ENCODE data around the gene RYR1.

DNA sequence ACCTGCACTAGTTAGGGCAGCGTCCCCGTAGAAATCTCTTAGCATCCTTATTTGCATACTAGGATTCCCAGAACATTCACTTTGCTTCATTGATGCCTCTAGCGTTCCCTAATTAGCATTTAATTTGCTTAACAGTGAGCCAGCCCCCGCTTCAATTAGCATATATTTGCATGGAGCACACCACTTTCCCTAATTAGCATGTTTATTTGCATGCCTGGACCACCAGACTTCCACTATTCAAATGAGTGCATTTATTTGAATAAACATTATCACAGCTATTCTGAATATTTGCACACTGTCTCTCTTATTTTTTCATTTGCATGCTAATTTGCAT lies 69.6 kb downstream of the RYR1 start:
- TF ChIP-seq, protein P1, sequence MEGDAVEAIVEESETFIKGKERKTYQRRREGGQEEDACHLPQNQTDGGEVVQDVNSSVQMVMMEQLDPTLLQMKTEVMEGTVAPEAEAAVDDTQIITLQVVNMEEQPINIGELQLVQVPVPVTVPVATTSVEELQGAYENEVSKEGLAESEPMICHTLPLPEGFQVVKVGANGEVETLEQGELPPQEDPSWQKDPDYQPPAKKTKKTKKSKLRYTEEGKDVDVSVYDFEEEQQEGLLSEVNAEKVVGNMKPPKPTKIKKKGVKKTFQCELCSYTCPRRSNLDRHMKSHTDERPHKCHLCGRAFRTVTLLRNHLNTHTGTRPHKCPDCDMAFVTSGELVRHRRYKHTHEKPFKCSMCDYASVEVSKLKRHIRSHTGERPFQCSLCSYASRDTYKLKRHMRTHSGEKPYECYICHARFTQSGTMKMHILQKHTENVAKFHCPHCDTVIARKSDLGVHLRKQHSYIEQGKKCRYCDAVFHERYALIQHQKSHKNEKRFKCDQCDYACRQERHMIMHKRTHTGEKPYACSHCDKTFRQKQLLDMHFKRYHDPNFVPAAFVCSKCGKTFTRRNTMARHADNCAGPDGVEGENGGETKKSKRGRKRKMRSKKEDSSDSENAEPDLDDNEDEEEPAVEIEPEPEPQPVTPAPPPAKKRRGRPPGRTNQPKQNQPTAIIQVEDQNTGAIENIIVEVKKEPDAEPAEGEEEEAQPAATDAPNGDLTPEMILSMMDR (IDR thresholded peaks at IDR 0.05): no peak
- TF ChIP-seq EZH2 (IDR thresholded peaks at IDR 0.05; ENCODE audit: borderline replicate concordance, insufficient read depth, low read depth, low read length, poor library complexity, severe bottlenecking): no peak

Measured in B cell (primary cell).